AG09319 (cell line): ENCODE results near the gene CPT1C.

ENCODE experiments used
- DNase-seq: peaks from one replicate; pipeline ENCODE4 v3.0.0-alpha.2; 2010; ENCODE audit warnings: low read depth; ENCODE audit errors: extremely low read depth
- CTCF ChIP-seq: IDR thresholded peaks from 2 replicates; pipeline ENCODE4 v1.5.1; 2011; ENCODE audit warnings: low read depth, mild to moderate bottlenecking, inconsistent platforms, low read length, moderate library complexity

CPT1C gene

DNA sequence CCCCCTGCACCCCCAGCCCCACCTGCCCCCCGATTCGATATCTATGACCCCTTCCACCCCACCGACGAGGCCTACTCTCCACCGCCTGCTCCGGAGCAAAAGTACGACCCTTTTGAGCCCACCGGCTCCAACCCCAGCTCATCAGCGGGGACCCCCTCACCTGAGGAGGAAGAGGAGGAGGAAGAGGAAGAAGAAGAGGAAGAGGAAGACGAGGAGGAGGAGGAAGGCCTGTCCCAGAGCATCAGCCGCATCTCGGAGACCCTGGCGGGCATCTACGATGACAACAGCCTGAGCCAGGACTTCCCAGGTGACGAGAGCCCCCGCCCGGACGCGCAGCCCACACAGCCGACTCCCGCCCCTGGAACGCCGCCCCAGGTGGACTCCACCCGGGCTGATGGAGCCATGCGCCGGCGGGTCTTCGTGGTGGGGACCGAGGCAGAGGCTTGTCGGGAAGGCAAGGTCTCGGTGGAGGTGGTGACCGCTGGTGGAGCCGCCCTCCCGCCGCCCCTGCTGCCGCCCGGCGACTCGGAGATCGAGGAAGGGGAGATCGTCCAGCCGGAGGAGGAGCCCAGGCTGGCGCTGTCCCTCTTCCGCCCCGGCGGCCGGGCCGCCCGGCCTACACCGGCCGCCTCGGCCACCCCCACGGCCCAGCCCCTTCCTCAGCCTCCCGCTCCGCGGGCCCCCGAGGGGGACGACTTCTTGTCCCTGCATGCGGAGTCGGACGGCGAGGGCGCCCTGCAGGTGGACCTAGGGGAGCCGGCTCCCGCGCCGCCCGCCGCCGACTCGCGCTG, 39.7 kb upstream of the CPT1C start:
- TF ChIP-seq CTCF = no peak
- DNase-seq = no peak

DNA sequence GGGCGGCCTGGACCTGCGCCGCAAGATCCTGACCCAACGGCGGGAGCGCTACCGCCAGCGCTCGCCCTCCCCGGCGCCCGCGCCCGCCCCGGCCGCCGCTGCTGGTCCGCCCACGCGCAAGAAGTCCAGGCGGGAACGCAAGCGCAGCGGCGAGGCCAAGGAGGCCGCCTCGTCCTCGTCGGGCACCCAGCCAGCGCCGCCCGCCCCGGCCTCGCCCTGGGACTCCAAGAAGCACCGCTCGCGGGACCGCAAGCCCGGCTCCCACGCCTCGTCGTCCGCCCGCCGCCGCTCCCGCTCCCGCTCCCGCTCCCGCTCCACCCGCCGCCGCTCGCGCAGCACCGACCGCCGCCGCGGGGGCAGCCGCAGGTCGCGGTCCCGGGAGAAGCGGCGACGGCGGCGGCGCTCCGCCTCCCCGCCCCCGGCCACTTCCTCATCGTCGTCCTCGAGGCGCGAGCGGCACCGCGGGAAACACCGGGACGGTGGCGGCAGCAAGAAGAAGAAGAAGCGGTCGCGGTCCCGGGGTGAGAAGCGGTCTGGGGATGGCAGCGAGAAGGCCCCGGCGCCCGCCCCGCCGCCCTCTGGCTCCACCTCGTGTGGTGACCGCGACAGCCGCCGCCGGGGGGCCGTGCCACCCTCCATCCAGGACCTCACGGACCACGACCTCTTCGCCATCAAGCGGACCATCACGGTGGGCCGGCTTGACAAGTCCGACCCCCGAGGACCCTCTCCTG, 38.9 kb upstream of the CPT1C start:
- DNase-seq = no peak
- no peak for TF ChIP-seq CTCF

DNA sequence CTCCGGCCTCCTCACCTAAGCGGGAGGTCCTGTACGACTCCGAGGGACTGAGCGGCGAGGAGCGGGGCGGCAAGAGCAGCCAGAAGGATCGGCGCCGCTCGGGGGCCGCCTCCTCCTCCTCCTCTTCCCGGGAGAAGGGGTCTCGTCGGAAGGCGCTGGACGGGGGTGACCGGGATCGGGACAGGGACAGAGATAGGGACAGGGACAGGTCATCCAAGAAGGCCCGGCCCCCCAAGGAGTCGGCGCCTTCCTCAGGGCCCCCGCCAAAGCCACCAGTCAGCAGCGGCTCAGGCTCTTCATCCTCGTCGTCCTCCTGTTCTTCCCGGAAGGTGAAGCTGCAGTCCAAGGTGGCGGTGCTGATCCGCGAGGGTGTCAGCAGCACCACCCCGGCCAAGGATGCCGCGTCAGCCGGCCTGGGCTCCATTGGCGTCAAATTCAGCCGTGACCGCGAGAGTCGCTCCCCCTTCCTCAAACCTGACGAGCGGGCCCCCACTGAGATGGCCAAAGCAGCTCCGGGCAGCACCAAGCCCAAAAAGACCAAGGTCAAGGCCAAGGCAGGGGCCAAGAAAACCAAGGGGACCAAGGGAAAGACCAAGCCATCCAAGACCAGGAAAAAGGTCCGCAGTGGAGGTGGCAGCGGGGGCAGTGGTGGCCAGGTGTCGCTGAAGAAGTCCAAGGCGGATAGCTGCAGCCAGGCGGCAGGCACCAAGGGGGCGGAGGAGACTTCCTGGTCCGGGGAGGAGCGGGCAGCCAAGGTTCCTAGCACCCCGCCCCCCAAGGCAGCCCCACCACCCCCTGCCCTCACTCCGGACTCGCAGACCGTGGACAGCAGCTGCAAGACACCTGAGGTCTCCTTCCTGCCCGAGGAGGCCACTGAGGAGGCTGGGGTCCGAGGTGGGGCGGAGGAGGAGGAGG, 38.1 kb upstream of the CPT1C start:
- DNase-seq = no peak
- no peak for TF ChIP-seq CTCF

- no peak for DNase-seq
- no peak for TF ChIP-seq CTCF
Observed at GRCh38 chr19:49653466-49653806, 37.5 kb upstream of the CPT1C start.

GRCh38 chr19:49654581-49654980, 36.3 kb upstream of the CPT1C start:
- DNase-seq = no peak
- TF ChIP-seq CTCF = no peak

DNA sequence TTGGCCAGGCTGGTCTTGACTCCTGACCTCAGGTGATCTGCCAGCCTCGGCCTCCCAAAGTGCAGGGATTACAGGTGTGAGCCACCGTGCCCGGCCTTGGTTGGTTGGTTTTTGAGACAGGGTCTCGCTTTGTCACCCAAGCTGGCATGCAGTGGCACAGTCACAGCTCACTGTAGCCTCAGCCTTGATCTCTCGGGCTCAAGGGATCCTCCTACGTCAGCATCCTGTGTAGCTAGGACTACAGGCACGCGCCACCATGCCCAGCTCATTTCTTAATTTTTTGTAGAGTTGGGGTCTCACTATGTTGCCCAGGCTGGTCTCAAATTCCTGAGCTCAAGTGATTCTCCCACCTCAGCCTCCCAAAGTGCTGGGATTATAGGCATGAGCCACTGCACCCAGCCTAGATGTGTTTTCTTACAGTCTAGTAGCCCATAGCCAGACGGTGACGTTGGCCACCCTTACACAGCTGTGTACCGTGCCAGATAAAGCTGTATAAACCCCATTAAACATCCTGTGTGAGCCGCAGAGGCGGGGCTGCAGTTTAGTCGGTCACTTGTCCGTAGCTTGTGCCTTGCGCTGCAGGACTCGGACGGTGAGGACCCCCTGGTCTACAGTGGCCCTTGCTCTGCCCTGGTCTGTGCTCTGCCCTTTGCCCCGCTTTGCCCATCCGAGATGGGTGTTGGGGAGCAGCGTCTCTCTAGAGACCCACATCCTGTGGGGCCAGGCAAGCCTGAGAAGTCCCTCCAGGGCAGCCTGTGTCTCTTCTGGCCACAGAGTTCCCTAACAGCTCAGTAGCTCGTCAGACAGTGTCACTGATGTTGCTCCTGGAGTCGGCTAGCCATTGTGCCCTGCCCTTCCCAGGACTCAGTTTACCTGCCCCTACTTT, 35.1 kb upstream of the CPT1C start:
- TF ChIP-seq CTCF = no peak
- DNase-seq = no peak
